ENCODE results near the gene ME3. TPM values are rescaled to one million over a fixed set of nuclear protein-coding genes. Genes with fewer than 3 reads are reported as not detected.

Gene ME3
- total RNA-seq, 1 experiment from 2014 or later: 35.3 TPM

GRCh38 chr11:86576946-86577624, 95.3 kb downstream of the ME3 start:
- no peaks in the 10 kb centered on the region for H3K9me3 ChIP-seq (ENCODE audit: control insufficient read depth, insufficient read depth, low read depth, low read length)
- no peak overlapping the region for H3K4me3 ChIP-seq (ENCODE audit: low read depth in 2 of 2, low read length in 2 of 2)
- intact Hi-C loops (cut with micrococcal nuclease; ENCODE audit: unreplicated experiment): no loop called here
- ChIA-PET POLR2A (interaction anchor here (0.6 to 1.3 kb wide), 2 partner anchors 13 to 199 kb away, joined by 4 to 20 read pairs; no protein-coding TSS in a partner anchor), CTCF (no interaction called here)
- DNase-seq (ENCODE audit: low read depth, low spot score) (no peak), ATAC-seq (no peak)
- TF ChIP-seq POLR2AphosphoS5 (IDR thresholded peaks at IDR 0.05; ENCODE audit: low read depth, low read length) (no peak), TCF7L2 (IDR thresholded peaks at IDR 0.05; ENCODE audit: low read depth, low read length) (no peak), SIN3A (IDR thresholded peaks at IDR 0.05; ENCODE audit: borderline replicate concordance, insufficient read depth, low read depth, low read length) (no peak)
- TF ChIP-seq, protein P1, sequence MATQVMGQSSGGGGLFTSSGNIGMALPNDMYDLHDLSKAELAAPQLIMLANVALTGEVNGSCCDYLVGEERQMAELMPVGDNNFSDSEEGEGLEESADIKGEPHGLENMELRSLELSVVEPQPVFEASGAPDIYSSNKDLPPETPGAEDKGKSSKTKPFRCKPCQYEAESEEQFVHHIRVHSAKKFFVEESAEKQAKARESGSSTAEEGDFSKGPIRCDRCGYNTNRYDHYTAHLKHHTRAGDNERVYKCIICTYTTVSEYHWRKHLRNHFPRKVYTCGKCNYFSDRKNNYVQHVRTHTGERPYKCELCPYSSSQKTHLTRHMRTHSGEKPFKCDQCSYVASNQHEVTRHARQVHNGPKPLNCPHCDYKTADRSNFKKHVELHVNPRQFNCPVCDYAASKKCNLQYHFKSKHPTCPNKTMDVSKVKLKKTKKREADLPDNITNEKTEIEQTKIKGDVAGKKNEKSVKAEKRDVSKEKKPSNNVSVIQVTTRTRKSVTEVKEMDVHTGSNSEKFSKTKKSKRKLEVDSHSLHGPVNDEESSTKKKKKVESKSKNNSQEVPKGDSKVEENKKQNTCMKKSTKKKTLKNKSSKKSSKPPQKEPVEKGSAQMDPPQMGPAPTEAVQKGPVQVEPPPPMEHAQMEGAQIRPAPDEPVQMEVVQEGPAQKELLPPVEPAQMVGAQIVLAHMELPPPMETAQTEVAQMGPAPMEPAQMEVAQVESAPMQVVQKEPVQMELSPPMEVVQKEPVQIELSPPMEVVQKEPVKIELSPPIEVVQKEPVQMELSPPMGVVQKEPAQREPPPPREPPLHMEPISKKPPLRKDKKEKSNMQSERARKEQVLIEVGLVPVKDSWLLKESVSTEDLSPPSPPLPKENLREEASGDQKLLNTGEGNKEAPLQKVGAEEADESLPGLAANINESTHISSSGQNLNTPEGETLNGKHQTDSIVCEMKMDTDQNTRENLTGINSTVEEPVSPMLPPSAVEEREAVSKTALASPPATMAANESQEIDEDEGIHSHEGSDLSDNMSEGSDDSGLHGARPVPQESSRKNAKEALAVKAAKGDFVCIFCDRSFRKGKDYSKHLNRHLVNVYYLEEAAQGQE (IDR thresholded peaks at IDR 0.05; ENCODE audit: insufficient read depth in 1 of 2, low read depth in 2 of 2, low read length in 1 of 2): no peak
- TF ChIP-seq, protein P2, sequence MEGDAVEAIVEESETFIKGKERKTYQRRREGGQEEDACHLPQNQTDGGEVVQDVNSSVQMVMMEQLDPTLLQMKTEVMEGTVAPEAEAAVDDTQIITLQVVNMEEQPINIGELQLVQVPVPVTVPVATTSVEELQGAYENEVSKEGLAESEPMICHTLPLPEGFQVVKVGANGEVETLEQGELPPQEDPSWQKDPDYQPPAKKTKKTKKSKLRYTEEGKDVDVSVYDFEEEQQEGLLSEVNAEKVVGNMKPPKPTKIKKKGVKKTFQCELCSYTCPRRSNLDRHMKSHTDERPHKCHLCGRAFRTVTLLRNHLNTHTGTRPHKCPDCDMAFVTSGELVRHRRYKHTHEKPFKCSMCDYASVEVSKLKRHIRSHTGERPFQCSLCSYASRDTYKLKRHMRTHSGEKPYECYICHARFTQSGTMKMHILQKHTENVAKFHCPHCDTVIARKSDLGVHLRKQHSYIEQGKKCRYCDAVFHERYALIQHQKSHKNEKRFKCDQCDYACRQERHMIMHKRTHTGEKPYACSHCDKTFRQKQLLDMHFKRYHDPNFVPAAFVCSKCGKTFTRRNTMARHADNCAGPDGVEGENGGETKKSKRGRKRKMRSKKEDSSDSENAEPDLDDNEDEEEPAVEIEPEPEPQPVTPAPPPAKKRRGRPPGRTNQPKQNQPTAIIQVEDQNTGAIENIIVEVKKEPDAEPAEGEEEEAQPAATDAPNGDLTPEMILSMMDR (IDR thresholded peaks at IDR 0.05): no peak
- H3K36me3 ChIP-seq (ENCODE audit: control insufficient read depth, insufficient read depth, low read length): no peaks in the 10 kb centered on the region
- peak overlapping the region; percentile 80 for H3K27ac ChIP-seq (ENCODE audit: low read length)
- peaks cover 44% of the 10 kb centered on the region for H3K4me1 ChIP-seq (ENCODE audit: control insufficient read depth, insufficient read depth, low read length)
- in situ Hi-C loops (cut with HindIII; ENCODE audit: low pct_unique_long_range_greater_than_20kb, low sequenced_read_pairs): no loop called here
- BruUV-seq (replicated peaks): no TSS peak
- H3K27me3 ChIP-seq (ENCODE audit: control insufficient read depth, insufficient read depth, low read length): no peaks in the 10 kb centered on the region

DNA sequence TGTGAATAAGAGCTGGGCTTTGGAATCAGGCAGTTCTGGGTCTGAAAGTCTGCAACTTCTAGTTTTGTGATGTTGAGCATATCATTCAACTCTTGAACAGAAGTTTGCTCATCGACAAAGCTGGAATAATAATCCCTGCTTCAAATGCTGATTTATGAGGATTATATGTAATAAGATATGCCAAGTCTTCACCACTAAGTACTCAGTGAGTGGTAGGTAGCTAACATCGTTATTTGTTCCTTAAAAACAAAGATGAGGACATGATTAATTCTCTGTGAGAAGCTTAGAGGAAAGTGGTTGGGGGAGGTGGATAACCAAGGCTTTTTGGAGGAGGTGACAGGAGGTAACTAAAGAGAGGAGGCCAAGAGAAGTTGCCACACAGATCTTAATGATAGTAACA, 96.5 kb downstream of the ME3 start:
- Histone ChIP-seq H3K4me3 (ENCODE audit: low read depth in 2 of 2, low read length in 2 of 2) (no peak overlapping the region), H3K36me3 (ENCODE audit: control insufficient read depth, insufficient read depth, low read length) (no peaks in the 10 kb centered on the region), H3K4me1 (ENCODE audit: control insufficient read depth, insufficient read depth, low read length) (peaks cover 43% of the 10 kb centered on the region), H3K27me3 (ENCODE audit: control insufficient read depth, insufficient read depth, low read length) (no peaks in the 10 kb centered on the region), H3K9me3 (ENCODE audit: control insufficient read depth, insufficient read depth, low read depth, low read length) (no peaks in the 10 kb centered on the region), H3K27ac (ENCODE audit: low read length) (peak overlapping the region; percentile 80)
- intact Hi-C loops (cut with micrococcal nuclease; ENCODE audit: unreplicated experiment) (no loop called here), in situ Hi-C loops (cut with HindIII; ENCODE audit: low pct_unique_long_range_greater_than_20kb, low sequenced_read_pairs) (no loop called here)
- ChIA-PET POLR2A (no interaction called here), CTCF (no interaction called here)
- no TSS peak for BruUV-seq (replicated peaks)
- no peak for TF ChIP-seq SIN3A (IDR thresholded peaks at IDR 0.05; ENCODE audit: borderline replicate concordance, insufficient read depth, low read depth, low read length)
- TF ChIP-seq, protein P2 (IDR thresholded peaks at IDR 0.05): no peak
- no peak for TF ChIP-seq POLR2AphosphoS5 (IDR thresholded peaks at IDR 0.05; ENCODE audit: low read depth, low read length)
- TF ChIP-seq, protein P1 (IDR thresholded peaks at IDR 0.05; ENCODE audit: insufficient read depth in 1 of 2, low read depth in 2 of 2, low read length in 1 of 2): no peak
- TF ChIP-seq TCF7L2 (IDR thresholded peaks at IDR 0.05; ENCODE audit: low read depth, low read length): no peak
- ATAC-seq (no peak), DNase-seq (ENCODE audit: low read depth, low spot score) (no peak)
